Stimulated activated CD8-positive, alpha-beta memory T cell treated with anti-CD3 and anti-CD28 coated beads, Interleukin-12 subunit alpha, Interleukin-12 subunit beta, amount 100 ng/mL, for 24 hours (primary cell): ENCODE results near the gene TRABD.
"Not testable (repeated sequence)": the region's sequence is repeated elsewhere in the genome, so short reads cannot be mapped to it uniquely, and the experiment has no call there.

Experiments used
- DNase-seq: peaks from one replicate; pipeline ENCODE4 v3.0.0-alpha.2; 2020; ENCODE audit errors: extremely low read depth

Gene TRABD

GRCh38 chr22:50201191-50202129 lies 15.7 kb downstream of the TRABD start:
- DNase-seq = no peak

DNA sequence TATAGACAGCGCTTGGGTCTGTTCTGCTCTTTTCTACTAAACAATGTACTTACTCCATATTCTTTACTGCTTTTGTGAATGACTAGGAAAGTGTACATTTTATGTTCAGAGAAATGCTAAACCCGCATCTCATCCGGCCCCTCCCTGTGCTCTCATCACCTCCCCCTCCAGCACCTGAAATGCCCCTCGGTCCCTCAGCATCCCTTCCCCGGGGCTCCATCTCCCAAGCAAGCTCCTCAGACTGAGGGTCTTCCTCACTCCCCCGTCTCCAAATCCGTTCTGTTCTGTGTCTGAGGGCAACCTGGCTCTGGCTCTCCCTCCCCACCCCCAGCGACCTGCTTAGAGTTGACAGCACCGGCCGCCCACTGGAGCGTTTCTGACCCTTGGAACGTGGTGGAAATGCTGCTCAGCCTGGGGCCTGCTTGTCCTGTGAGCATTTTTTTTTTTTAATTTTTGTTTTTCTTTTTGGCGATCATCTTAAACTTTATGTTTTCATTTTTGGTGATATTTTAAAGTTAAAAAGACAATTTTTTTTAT lies 16.5 kb downstream of the TRABD start:
- DNase-seq = no peak

DNA sequence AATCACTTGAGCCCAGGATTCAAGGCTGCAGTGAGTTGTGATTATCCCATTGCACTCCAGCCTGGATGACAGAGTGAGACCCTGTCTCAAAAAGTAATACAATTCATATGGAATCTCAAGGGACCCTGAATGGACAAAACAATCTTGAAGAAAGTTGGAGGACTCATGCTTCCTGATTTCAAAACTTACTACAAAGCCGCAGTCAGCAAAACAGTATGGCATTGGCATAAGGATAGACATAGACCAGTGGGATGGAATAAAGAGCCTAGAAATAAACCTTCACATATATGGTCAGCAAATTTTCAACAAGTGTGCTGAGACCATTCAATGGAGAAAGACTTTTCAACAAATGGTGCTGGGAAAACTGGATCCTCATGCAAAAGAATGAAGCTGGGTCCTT lies 17.6 kb downstream of the TRABD start:
- no peak for DNase-seq

DNA sequence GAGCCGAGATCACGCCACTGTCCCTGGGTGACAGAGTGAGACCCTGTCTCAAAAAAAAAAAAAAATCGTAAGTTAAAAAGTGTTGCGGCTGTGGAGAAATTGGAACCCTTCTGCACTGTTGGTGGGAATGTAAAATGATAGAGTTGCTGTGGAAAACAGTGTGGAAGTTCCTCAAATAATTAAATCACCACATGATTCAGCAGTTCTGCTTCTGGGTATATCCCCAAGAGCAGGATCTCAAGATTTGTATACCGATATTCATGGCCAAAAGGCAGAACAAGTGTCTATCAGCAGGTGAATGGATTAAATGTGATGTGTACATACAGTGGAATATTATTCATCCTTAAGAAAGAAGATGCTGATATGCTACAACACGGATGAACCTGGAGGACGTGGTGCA lies 18.9 kb downstream of the TRABD start:
- no peak for DNase-seq

DNA sequence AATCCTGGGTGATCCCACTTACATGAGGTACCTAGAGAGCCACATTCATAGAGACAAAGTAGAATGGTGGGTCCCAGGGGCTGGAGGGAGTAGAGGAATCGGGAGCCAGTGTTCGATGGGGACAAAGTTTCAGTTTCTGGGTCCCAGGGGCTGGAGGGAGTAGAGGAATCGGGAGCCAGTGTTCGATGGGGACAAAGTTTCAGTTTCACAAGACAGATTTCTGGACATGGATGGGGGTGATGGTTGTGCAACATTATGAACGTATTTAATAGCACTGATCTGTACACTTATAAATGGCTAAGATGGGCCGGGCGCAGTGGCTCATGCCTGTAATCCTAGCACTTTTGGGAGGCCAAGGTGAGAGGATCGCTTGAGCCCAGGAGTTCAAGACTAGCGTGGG lies 19.3 kb downstream of the TRABD start:
- not testable (repeated sequence) for DNase-seq

GRCh38 chr22:50205781-50206569 lies 20.3 kb downstream of the TRABD start:
- no peak for DNase-seq

GRCh38 chr22:50206599-50206998 lies 20.9 kb downstream of the TRABD start:
- DNase-seq = no peak

- DNase-seq = no peak
Observed at GRCh38 chr22:50207383-50208140, 21.8 kb downstream of the TRABD start.

GRCh38 chr22:50208430-50208938 lies 22.8 kb downstream of the TRABD start:
- DNase-seq = no peak

GRCh38 chr22:50208939-50209892 lies 23.5 kb downstream of the TRABD start:
- no peak for DNase-seq

DNA sequence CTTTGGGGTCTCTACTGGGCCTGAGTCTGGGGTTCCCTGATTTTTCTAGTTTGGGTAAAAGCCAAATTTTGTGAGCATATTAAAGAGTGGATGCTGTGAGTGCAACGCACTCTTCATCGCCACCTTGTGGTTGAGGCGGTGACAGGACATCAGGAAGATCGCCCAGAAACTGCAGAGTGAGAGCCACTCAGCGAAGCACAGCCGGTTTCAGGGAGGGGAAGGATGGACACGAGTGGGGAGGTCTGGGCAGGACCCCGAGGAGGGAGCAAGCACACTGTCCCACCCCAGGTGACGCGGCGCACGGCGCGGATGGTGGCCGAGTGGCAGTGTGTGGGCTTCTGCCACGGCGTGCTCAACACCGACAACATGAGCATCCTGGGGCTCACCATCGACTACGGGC lies 24.2 kb downstream of the TRABD start:
- no peak for DNase-seq

DNA sequence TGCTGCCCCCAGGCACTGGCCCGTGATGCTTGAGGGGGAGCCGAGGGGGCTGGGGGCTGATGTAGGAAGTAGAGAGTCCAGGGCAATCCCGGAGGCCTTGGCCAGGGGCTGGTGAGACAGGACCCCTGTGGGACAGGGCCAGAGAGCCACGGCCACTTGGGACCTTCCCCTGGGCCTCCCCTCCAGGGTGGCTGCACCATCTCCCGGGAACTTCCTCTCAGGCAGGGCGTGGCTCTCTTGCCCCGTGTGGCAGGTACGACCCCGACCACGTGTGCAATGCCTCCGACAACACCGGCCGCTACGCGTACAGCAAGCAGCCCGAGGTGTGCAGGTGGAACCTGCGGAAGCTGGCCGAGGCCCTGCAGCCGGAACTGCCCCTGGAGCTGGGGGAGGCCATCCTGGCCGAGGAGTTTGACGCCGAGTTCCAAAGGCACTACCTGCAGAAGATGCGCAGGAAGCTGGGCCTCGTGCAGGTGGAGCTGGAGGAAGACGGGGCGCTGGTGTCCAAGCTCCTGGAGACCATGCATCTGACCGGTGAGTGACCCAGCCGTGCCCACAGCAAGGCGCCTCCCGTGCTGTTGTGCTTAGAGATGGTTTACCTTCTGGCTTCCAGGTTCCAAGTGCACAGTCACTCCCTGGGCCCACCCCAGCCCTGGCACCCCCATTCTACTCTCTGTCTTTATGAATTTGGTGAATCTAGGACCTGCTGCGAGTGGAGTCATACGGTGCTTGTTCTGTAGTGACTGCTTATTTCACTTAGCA lies 24.8 kb downstream of the TRABD start:
- no peak for DNase-seq

- DNase-seq = no peak
Observed at GRCh38 chr22:50211147-50211546, 25.4 kb downstream of the TRABD start.

GRCh38 chr22:50213263-50213662 lies 27.6 kb downstream of the TRABD start:
- no peak for DNase-seq

- no peak for DNase-seq
Observed at GRCh38 chr22:50215297-50216054, 29.8 kb downstream of the TRABD start.

DNA sequence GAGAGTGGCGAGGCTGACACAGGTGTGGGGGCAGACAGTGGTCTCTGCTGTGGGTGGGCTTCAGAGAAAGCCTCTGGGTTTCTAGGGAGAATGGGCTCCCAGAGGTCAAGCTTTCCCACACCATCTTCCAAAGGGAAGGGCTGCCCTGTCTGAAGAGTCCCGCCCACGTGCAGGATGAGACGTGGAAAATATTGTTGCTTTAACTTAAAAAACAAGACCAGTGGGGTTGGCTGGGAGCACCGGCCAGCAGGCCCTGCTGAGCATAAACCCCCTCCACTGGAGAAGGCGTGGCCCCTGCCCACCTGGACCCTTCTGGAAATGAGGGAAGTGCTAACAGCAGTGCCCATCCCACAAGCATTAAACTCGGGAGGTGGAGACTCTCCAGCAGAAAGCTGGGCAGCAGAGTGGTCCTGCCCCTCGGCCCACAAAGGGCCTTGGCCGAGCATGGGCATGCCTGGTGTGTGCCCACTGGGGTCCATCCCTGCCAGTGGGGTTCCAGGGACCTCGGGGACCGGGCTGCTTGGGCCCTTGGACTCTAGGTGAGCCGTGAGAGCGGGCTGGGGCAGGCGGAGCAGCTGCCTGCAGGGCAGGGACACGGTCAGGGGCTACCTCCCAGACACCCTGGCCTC lies 30.5 kb downstream of the TRABD start:
- DNase-seq = no peak

- no peak for DNase-seq
Observed at GRCh38 chr22:50216684-50217520, 31.2 kb downstream of the TRABD start.
